Lung (tissue), 12 donors: ENCODE measurements around the gene MYRIP. TPM values are rescaled to one million over a fixed set of nuclear protein-coding genes. Genes with fewer than 3 reads are reported as not detected.

Source experiments
- ATAC-seq: fragments of 200-7000 bp; cut with Tn5 transposase; one replicate; pipeline ENCODE4 v1.9.1; 2020; ENCODE audit warnings: moderate number of reproducible peaks; ENCODE audit not compliant: insufficient read depth, low FRiP score
- DNase-seq, 3 donors: peaks; one replicate each; pipeline ENCODE4 v3.0.0-alpha.2; 2013 to 2017
- H3K27ac ChIP-seq, 2 donors: one replicate each; pipeline ENCODE4 v1.5.1; 2013; ENCODE audit warnings: mild to moderate bottlenecking in 2 of 2, moderate library complexity in 2 of 2, control low read depth in 1 of 2, inconsistent platforms in 1 of 2, low read depth in 1 of 2, low read length in 1 of 2
- H3K27me3 ChIP-seq, 3 donors: one replicate each; pipeline ENCODE4 v1.5.1; 2013; ENCODE audit warnings: low read length in 2 of 3; ENCODE audit not compliant: control insufficient read depth in 3 of 3, insufficient read depth in 3 of 3
- H3K36me3 ChIP-seq, 4 donors: one replicate each; pipeline ENCODE4 v1.5.1; 2013; ENCODE audit warnings: low read length in 4 of 4, mild to moderate bottlenecking in 1 of 4, moderate library complexity in 1 of 4; ENCODE audit not compliant: control insufficient read depth in 4 of 4, insufficient read depth in 4 of 4
- H3K4me1 ChIP-seq, 5 donors: one replicate each; pipeline ENCODE4 v1.5.1; 2013; ENCODE audit warnings: low read length in 5 of 5, mild to moderate bottlenecking in 2 of 5, moderate library complexity in 1 of 5; ENCODE audit not compliant: control insufficient read depth in 5 of 5, insufficient read depth in 5 of 5
- H3K4me3 ChIP-seq: one replicate; pipeline ENCODE4 v1.5.1; 2013; ENCODE audit warnings: mild to moderate bottlenecking, control low read depth, moderate library complexity
- H3K9ac ChIP-seq, 2 donors: one replicate each; pipeline ENCODE4 v1.5.1; 2013; ENCODE audit warnings: low read length in 2 of 2, control low read depth in 1 of 2; ENCODE audit not compliant: insufficient read depth in 1 of 2
- H3K9me3 ChIP-seq, 4 donors: one replicate each; pipeline ENCODE4 v1.5.1; 2013; ENCODE audit warnings: low read length in 3 of 4, mild to moderate bottlenecking in 1 of 4, moderate library complexity in 1 of 4; ENCODE audit not compliant: control insufficient read depth in 4 of 4, insufficient read depth in 3 of 4
- CTCF ChIP-seq: IDR thresholded peaks from 2 replicates; pipeline ENCODE4 v1.5.1; 2012; ENCODE audit warnings: mild to moderate bottlenecking; ENCODE audit errors: control extremely low read depth, extremely low read depth
- WGBS, 2 donors: extraction: QIAGEN DNeasy Blood & Tissue Kit; methylation state at CpG; one replicate each; pipeline ENCODE4 v1.1.7; 2013; 5-methylcytosine and 5-hydroxymethylcytosine counted together
- polyA plus RNA-seq, 2 donors: library from polyadenylated mRNA; stranded (reverse); fragments of 200-250 nt; gene quantifications; one replicate each; pipeline ENCODE4 v1.2.1, GENCODE V29; 2013
- total RNA-seq, 2 donors: library from RNA; depleted of rRNA in 1 of 2; stranded (reverse); fragments of >200 nt in 1 of 2; gene quantifications; one replicate each; pipeline ENCODE4 v1.2.1, GENCODE V29; 2014 to 2021
- donor health status: control.
- donor health status: control.
- donor health status: Bipolar disorder and iron deficiency.
- donor health status: healthy.
- donor health status: DM: yes; HTN: yes; CAD: no.

The MYRIP gene
- total and polyA plus RNA-seq, 4 donors: 0.30 to 2.5 (median 0.77) TPM

DNA sequence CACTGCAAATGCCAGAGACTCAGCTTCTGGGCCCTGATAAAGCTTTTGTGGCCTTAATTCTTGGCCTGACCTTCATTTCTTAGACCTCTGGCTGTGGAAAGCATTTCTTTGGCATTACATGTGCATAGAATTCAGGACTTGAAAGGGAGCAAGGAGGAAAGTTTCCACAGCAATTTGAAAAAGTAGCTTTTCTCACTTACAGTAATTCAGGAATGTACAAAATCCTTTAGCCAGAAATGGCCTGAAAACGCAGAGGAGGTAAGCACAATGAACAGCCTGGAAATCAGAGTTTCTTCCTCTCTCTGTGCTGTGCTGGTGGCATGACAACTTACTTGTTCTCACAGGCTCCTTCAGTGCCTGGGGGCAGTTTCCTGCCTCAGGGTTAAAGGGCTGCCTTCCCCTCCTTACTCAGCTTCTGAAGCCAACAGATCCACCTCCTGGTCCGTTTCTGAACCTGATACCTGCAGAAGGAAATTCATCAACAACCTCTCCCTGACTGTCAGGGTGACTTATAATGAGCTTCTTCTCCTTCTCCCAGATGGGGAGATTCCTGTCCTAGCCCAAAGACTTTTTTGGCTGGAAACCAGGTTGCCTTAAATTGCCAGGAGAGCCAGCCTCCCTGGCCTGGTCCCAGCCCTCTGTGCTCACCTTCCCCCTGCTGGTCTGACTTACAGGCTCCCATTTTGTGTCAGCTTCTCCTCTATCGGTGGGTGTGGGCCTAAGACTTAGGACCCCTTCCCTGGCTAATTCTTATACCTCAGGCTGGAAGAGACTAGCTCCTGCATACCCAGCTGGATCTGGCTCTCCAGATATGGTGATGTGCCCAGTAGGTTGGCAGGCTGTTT is 102.3 kb downstream of the MYRIP start:
- no peak for ATAC-seq
- Histone ChIP-seq H3K9me3 (no peaks in the 10 kb centered on the region), H3K27me3 (no peaks in the 10 kb centered on the region), H3K4me1 (peaks cover 0 to 5% (median 0%) of the 10 kb centered on the region in 5 donors), H3K9ac (no peak overlapping the region), H3K27ac (no peak overlapping the region), H3K36me3 (no peaks in the 10 kb centered on the region), H3K4me3 (no peak overlapping the region)
- DNase-seq: no peak
- WGBS, 2 donors: 69 to 79% methylated on average over 3 of the region's 3 CpGs
- no peak for TF ChIP-seq CTCF

DNA sequence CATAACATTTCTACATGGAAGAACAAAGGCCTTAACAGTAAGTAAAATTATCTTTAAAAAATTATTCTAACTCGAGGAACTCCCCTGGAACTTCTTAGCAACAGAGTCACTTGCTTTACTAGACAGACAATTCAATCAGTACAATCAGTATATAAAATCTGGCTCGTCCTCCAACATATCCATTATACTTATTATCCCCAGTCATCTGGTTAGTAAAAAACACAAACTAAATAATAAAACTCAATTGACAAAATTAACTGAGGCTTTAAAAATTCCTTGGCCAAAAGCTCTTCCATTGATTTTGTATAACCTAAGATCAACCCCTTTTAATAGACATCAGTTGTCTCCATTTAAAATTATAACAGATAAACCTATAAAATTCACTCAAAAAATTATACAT is 105.6 kb downstream of the MYRIP start:
- H3K36me3 ChIP-seq: no peaks in the 10 kb centered on the region
- DNase-seq (no peak), ATAC-seq (no peak)
- no peaks in the 10 kb centered on the region for H3K9me3 ChIP-seq
- no peaks in the 10 kb centered on the region for H3K27me3 ChIP-seq
- H3K4me1 ChIP-seq: peaks cover 0 to 1% (median 0%) of the 10 kb centered on the region in 5 donors
- no peak overlapping the region for H3K27ac ChIP-seq
- H3K9ac ChIP-seq: no peak overlapping the region
- no peak overlapping the region for H3K4me3 ChIP-seq
- no peak for TF ChIP-seq CTCF
- 80 to 90% methylated on average over 2 of the region's 2 CpGs for WGBS, 2 donors

- WGBS, 2 donors: 62 to 71% methylated on average over 1 of the region's 1 CpG
- no peak for DNase-seq
- no peak for TF ChIP-seq CTCF
These were observed 107.8 kb downstream of the MYRIP start for GRCh38 chr3:39917065-39917773.

More at GRCh38 chr3:39917065-39917773, 107.8 kb downstream of the MYRIP start:
- H3K36me3 ChIP-seq: no peaks in the 10 kb centered on the region
- H3K4me1 ChIP-seq: no peaks in the 10 kb centered on the region
- H3K4me3 ChIP-seq: no peak overlapping the region
- H3K27me3 ChIP-seq: no peaks in the 10 kb centered on the region
- no peak overlapping the region for H3K27ac ChIP-seq
- H3K9me3 ChIP-seq: no peaks in the 10 kb centered on the region
- no peak for ATAC-seq
- H3K9ac ChIP-seq: no peak overlapping the region
